SK-N-SH treated with all-trans-retinoic acid at 6 μM for 48 hours (cell line): ENCODE measurements around the gene ASB10.

ENCODE experiments used
- TCF4 ChIP-seq: fragments of 250-450 bp; sonication (Bioruptor Pico); IDR thresholded peaks from 2 replicates; pipeline ENCODE4 v1.8.0; 2021; ENCODE audit warnings: mild to moderate bottlenecking, moderate library complexity, borderline replicate concordance
- ZFP30 ChIP-seq: fragments of 450-650 bp; formaldehyde crosslinking; IDR thresholded peaks from 2 replicates; pipeline ENCODE4 v1.5.0; 2022; ENCODE audit warnings: mild to moderate bottlenecking, moderate library complexity

DNA sequence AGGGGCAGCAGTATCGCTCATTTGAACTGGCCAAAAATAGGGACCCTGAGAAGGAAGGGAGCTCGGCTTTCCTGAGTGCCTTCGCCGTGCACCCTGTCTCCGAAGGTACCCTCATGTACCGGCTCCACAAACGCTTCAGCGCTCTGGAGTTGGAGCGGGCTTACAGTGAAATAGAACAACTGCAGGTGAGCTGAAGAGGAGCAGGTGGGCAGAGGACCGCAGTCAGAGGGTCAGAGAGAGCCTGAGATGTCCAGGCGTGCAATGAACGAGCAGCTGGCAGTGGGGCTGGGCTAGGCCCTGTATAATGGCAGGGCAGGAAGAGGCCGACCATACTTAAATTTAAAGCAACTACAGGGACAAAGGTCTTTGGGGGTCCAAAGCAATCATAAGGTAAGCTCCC is 49.4 kb upstream of the ASB10 start:
- no peak for TF ChIP-seq ZFP30 (CRISPR knock-in tag)
- TF ChIP-seq TCF4 (CRISPR knock-in tag): no peak
